Spleen (tissue), 11 donors: Measurements from ENCODE around the gene ERI3. TPM values are rescaled to one million over a fixed set of nuclear protein-coding genes. Genes with fewer than 3 reads are reported as not detected.
A peak's percentile ranks its signal among the peaks of the same experiment; 100 is the strongest.

Experiments used
- DNase-seq: peaks from one replicate; pipeline ENCODE4 v3.0.0-alpha.2; 2020
- H3K27ac ChIP-seq, 8 donors: fragments of 200-600 bp; sonication (generic) in 7 of 8; 1 replicate in 4 of 8; 2 replicates in 4 of 8; pipeline versions ENCODE4 v1.5.0 to v1.8.0; 2016 to 2021; ENCODE audit warnings: inconsistent platforms in 4 of 8, mild to moderate bottlenecking in 4 of 8, moderate library complexity in 1 of 8
- H3K27me3 ChIP-seq, 7 donors: fragments of 200-600 bp; sonication (generic) in 6 of 7; replicated peaks in 1 of 7; 1 replicate in 4 of 7; 2 replicates in 3 of 7; pipeline versions ENCODE4 v1.5.0 to v1.8.0; 2016 to 2021; ENCODE audit warnings: inconsistent platforms in 3 of 7, mild to moderate bottlenecking in 1 of 7
- H3K36me3 ChIP-seq, 6 donors: fragments of 200-600 bp; sonication (generic) in 5 of 6; 1 replicate in 4 of 6; 2 replicates in 2 of 6; pipeline versions ENCODE4 v1.5.0 to v1.8.0; 2016 to 2021; ENCODE audit warnings: inconsistent platforms in 2 of 6
- H3K4me1 ChIP-seq, 6 donors: fragments of 200-600 bp; sonication (generic) in 5 of 6; 1 replicate in 3 of 6; 2 replicates in 3 of 6; pipeline versions ENCODE4 v1.5.0 to v1.8.0; 2016 to 2021; ENCODE audit warnings: inconsistent platforms in 3 of 6
- H3K4me3 ChIP-seq, 8 donors: fragments of 200-600 bp; sonication (generic) in 7 of 8; 1 replicate in 4 of 8; 2 replicates in 4 of 8; pipeline versions ENCODE4 v1.5.0 to v1.8.0; 2016 to 2021; ENCODE audit warnings: inconsistent platforms in 4 of 8, mild to moderate bottlenecking in 4 of 8, moderate library complexity in 2 of 8
- H3K9me3 ChIP-seq, 8 donors: fragments of 200-600 bp; sonication (generic) in 7 of 8; 1 replicate in 4 of 8; 2 replicates in 4 of 8; pipeline versions ENCODE4 v1.5.0 to v1.8.0; 2016 to 2021; ENCODE audit warnings: inconsistent platforms in 4 of 8
- CTCF ChIP-seq, 11 experiments: fragments of 200-600 bp in 7 of 11; fragments of 450-650 bp in 4 of 11; sonication (generic) in 4 of 11; IDR thresholded peaks in 8 of 11; conservative IDR thresholded peaks in 3 of 11; 1 replicate in 7 of 11; 2 replicates in 4 of 11; pipeline versions ENCODE4 v1.4.0 to v1.8.0; 2016 to 2021; ENCODE audit warnings: antibody characterized with exemption in 11 of 11, inconsistent platforms in 4 of 11, mild to moderate bottlenecking in 1 of 11
- POLR2A ChIP-seq, 3 donors: fragments of 450-650 bp; IDR thresholded peaks; one replicate each; pipeline ENCODE4 v1.5.1; 2017; ENCODE audit warnings: antibody characterized with exemption in 3 of 3, mild to moderate bottlenecking in 1 of 3
- POLR2AphosphoS5 ChIP-seq, 3 donors: sonication (generic); formaldehyde crosslinking; IDR thresholded peaks; one replicate each; pipeline ENCODE4 v1.5.1; 2017; ENCODE audit warnings: antibody characterized with exemption in 3 of 3
- WGBS, 5 donors: extraction: QIAGEN DNeasy Blood & Tissue Kit in 3 of 5; methylation state at CpG; one replicate each; pipeline versions ENCODE4 v1.1.5 to v1.1.7; 2013 to 2018; 5-methylcytosine and 5-hydroxymethylcytosine counted together
- intact Hi-C: fragments of 100-400 bp; cut with DNase I; formaldehyde crosslinking; loops from one replicate; pipeline ENCODE4 v1.15.0; 2023; ENCODE audit warnings: low total_unique reads
- polyA plus RNA-seq, 3 donors: library from polyadenylated mRNA; stranded (reverse); fragments of 200-250 nt; gene quantifications; one replicate each; pipeline ENCODE4 v1.2.1, GENCODE V29; 2013
- total RNA-seq, 7 donors: library from RNA; depleted of rRNA in 3 of 7; stranded (reverse); fragments of >200 nt in 3 of 7; fragmentation: NEBNext Ultra II Directional in 4 of 7; extraction: Animal tissue kit (Norgen Biotek cat#: 25700) in 4 of 7; gene quantifications; one replicate each; pipeline versions ENCODE4 v1.1.0 to v1.2.1, GENCODE V29; 2016 to 2021
- donor health status: healthy with polysubstance abuse.
- donor health status: DM: no; HTN: no; CAD: no; lungs with moderate emphysema.
- donor health status: DM: no; HTN: no; CAD: no.
- donor health status: Bipolar disorder and iron deficiency.
- donor health status: healthy.
- donor health status: DM: no; HTN: no; CAD: no.
- donor health status: DM: yes; HTN: yes; CAD: no.

Gene ERI3
- total and polyA plus RNA-seq, 10 donors, result 20.1 to 41.1 (median 27.3) TPM

GRCh38 chr1:44355582-44356305 is 687 bp upstream of the ERI3 start:
- H3K4me1 ChIP-seq, result peaks cover 12 to 36% (median 21%) of the 10 kb centered on the region in 6 donors
- H3K4me3 ChIP-seq, result peak overlapping the region in 6 of 8 donors; percentile 89 to 98 (median 96)
- no peak for DNase-seq
- H3K36me3 ChIP-seq, result no peaks in the 10 kb centered on the region
- H3K9me3 ChIP-seq, result no peaks in the 10 kb centered on the region
- intact Hi-C loops, result no loop called here
- no peaks in the 10 kb centered on the region for H3K27me3 ChIP-seq
- WGBS, 5 donors, result 70 to 87% (median 80%) methylated on average over 12 of the region's 12 CpGs
- TF ChIP-seq POLR2A (IDR thresholded peaks at IDR 0.05), result no peak
- TF ChIP-seq CTCF (IDR thresholded peaks at IDR 0.05 in 8 of 11, conservative IDR thresholded peaks at IDR 0.05 in 3 of 11), result peak in 1 of 11 experiments; percentile 3
- TF ChIP-seq POLR2AphosphoS5 (IDR thresholded peaks at IDR 0.05), result no peak
- peak overlapping the region in 4 of 8 donors; percentile 65 to 83 (median 76) for H3K27ac ChIP-seq

- H3K27me3 ChIP-seq, result no peaks in the 10 kb centered on the region
- DNase-seq, result no peak
- peak overlapping the region in 4 of 8 donors; percentile 72 to 87 (median 82) for H3K27ac ChIP-seq
- H3K4me3 ChIP-seq, result peak overlapping the region; percentile 89 to 98 (median 96)
- H3K36me3 ChIP-seq, result no peaks in the 10 kb centered on the region
- intact Hi-C loops, result no loop called here
- no peaks in the 10 kb centered on the region for H3K9me3 ChIP-seq
- TF ChIP-seq POLR2AphosphoS5 (IDR thresholded peaks at IDR 0.05) (no peak), POLR2A (IDR thresholded peaks at IDR 0.05) (no peak), CTCF (IDR thresholded peaks at IDR 0.05 in 8 of 11, conservative IDR thresholded peaks at IDR 0.05 in 3 of 11) (no peak)
- 48 to 59% (median 54%) methylated on average over 10 of the region's 10 CpGs for WGBS, 5 donors
- H3K4me1 ChIP-seq, result peaks cover 12 to 36% (median 24%) of the 10 kb centered on the region in 6 donors
These were observed 703 bp downstream of the ERI3 start for GRCh38 chr1:44354268-44354839.

GRCh38 chr1:44353604-44354003 is 1.5 kb downstream of the ERI3 start:
- no peaks in the 10 kb centered on the region for H3K9me3 ChIP-seq
- no peak for DNase-seq
- TF ChIP-seq CTCF (IDR thresholded peaks at IDR 0.05 in 8 of 11, conservative IDR thresholded peaks at IDR 0.05 in 3 of 11), result no peak
- no peak for TF ChIP-seq POLR2AphosphoS5 (IDR thresholded peaks at IDR 0.05)
- TF ChIP-seq POLR2A (IDR thresholded peaks at IDR 0.05), result no peak
- WGBS, 5 donors, result 63 to 84% (median 72%) methylated on average over 1 of the region's 1 CpG
- peak overlapping the region in 1 of 8 donors; percentile 89 for H3K4me3 ChIP-seq
- intact Hi-C loops, result no loop called here
- peaks cover 12 to 37% (median 24%) of the 10 kb centered on the region in 6 donors for H3K4me1 ChIP-seq
- H3K27me3 ChIP-seq, result no peaks in the 10 kb centered on the region
- H3K27ac ChIP-seq, result no peak overlapping the region
- no peaks in the 10 kb centered on the region for H3K36me3 ChIP-seq

GRCh38 chr1:44351289-44351688 is 3.8 kb downstream of the ERI3 start:
- intact Hi-C loops, result no loop called here

More at GRCh38 chr1:44351289-44351688, 3.8 kb downstream of the ERI3 start:
- no peak overlapping the region for H3K4me3 ChIP-seq
- H3K9me3 ChIP-seq, result no peaks in the 10 kb centered on the region
- 96 to 100% (median 97%) methylated on average over 2 of the region's 2 CpGs for WGBS, 5 donors
- H3K36me3 ChIP-seq, result no peaks in the 10 kb centered on the region
- no peak for DNase-seq
- no peak overlapping the region for H3K27ac ChIP-seq
- peaks cover 12 to 44% (median 24%) of the 10 kb centered on the region in 6 donors for H3K4me1 ChIP-seq
- no peak for TF ChIP-seq POLR2A (IDR thresholded peaks at IDR 0.05)
- TF ChIP-seq POLR2AphosphoS5 (IDR thresholded peaks at IDR 0.05), result no peak
- TF ChIP-seq CTCF (IDR thresholded peaks at IDR 0.05 in 8 of 11, conservative IDR thresholded peaks at IDR 0.05 in 3 of 11), result no peak
- no peaks in the 10 kb centered on the region for H3K27me3 ChIP-seq
